GM12864 (cell line): Measurements from ENCODE around the gene KCTD16.

Experiments used
- DNase-seq: peaks from one replicate; pipeline ENCODE4 v3.0.0-alpha.2; 2011; ENCODE audit warnings: low read depth
- H3K4me3 ChIP-seq: 2 replicates; pipeline ENCODE4 v1.5.1; 2011; ENCODE audit warnings: mild to moderate bottlenecking, low read depth, low read length, control low read depth
- TF ChIP-seq, protein P1 (sequence below): IDR thresholded peaks from 2 replicates; pipeline ENCODE4 v1.5.1; 2011; ENCODE audit warnings: low read depth, mild to moderate bottlenecking, moderate library complexity, low read length, control low read depth, inconsistent platforms; ENCODE audit errors: missing control alignments

The KCTD16 gene

DNA sequence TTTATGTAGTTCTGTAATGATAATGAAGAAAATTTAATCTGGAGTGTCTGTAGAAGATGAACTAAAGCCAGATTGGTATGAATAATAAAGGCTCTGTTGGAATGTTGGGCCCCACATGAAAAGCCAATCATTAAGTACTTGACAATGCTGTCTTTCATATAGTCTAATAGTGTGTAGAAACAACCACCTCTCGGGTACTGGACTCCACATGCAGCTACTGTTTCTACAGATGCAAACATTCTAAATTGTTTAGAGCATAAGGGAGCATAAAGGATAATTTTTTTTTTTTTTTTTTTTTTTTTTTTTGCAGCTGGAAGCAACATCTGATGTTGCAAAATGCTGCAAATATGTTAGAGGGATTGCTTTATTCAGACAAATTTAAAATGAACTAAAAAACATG is 354.3 kb downstream of the KCTD16 start:
- DNase-seq: no peak
- H3K4me3 ChIP-seq: no peak overlapping the region
- TF ChIP-seq, protein P1, sequence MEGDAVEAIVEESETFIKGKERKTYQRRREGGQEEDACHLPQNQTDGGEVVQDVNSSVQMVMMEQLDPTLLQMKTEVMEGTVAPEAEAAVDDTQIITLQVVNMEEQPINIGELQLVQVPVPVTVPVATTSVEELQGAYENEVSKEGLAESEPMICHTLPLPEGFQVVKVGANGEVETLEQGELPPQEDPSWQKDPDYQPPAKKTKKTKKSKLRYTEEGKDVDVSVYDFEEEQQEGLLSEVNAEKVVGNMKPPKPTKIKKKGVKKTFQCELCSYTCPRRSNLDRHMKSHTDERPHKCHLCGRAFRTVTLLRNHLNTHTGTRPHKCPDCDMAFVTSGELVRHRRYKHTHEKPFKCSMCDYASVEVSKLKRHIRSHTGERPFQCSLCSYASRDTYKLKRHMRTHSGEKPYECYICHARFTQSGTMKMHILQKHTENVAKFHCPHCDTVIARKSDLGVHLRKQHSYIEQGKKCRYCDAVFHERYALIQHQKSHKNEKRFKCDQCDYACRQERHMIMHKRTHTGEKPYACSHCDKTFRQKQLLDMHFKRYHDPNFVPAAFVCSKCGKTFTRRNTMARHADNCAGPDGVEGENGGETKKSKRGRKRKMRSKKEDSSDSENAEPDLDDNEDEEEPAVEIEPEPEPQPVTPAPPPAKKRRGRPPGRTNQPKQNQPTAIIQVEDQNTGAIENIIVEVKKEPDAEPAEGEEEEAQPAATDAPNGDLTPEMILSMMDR: no peak

DNA sequence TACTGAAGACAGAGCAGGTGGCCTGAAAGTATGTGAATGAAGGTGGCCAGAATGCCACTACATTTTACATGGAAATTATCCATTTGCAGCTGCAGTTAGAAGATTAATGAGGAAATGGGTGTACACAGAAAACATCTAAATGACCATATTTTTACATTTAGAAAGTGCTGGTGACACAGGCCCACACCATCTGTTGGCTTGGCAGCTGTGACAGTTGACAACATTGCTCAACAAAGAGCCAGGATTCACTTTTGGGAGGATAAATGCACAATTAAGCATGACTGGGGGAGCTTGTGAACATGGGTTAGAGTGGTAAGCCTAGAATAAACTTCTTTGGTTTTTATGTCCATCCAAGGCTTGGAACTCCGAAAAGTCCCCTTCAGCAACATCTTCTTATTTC is 360.5 kb downstream of the KCTD16 start:
- H3K4me3 ChIP-seq: no peak overlapping the region
- no peak for DNase-seq
- TF ChIP-seq, protein P1: no peak
